ENCODE data around the gene OCA2.

GRCh38 chr15:28017423-28017924, 81.6 kb downstream of the OCA2 start:
- TF ChIP-seq, protein P1, sequence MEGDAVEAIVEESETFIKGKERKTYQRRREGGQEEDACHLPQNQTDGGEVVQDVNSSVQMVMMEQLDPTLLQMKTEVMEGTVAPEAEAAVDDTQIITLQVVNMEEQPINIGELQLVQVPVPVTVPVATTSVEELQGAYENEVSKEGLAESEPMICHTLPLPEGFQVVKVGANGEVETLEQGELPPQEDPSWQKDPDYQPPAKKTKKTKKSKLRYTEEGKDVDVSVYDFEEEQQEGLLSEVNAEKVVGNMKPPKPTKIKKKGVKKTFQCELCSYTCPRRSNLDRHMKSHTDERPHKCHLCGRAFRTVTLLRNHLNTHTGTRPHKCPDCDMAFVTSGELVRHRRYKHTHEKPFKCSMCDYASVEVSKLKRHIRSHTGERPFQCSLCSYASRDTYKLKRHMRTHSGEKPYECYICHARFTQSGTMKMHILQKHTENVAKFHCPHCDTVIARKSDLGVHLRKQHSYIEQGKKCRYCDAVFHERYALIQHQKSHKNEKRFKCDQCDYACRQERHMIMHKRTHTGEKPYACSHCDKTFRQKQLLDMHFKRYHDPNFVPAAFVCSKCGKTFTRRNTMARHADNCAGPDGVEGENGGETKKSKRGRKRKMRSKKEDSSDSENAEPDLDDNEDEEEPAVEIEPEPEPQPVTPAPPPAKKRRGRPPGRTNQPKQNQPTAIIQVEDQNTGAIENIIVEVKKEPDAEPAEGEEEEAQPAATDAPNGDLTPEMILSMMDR (IDR thresholded peaks at IDR 0.05; ENCODE audit: low read length): no peak
- no peak for TF ChIP-seq EZH2 (optimal IDR thresholded peaks at IDR 0.05; ENCODE audit: low read depth, low read length)
